Measurements from ENCODE around the gene CFAP74. TPM values are rescaled to one million over a fixed set of nuclear protein-coding genes. Genes with fewer than 3 reads are reported as not detected.
A peak's percentile ranks its signal among the peaks of the same experiment; 100 is the strongest.

The CFAP74 gene
- total and polyA plus RNA-seq, 2 of the 13 experiments (the other 11 are each of a cell fraction or from before 2014, with no cell fraction given): 0.27 to 0.62 TPM

- TF ChIP-seq SYNCRIP (IDR thresholded peaks at IDR 0.05; ENCODE audit: insufficient read depth, low read depth, low read length) (no peak), TMF1 (CRISPR knock-in tag; IDR thresholded peaks at IDR 0.05; ENCODE audit: low read depth) (0 out of 2 replicates have a peak, but pooled peaks have one; percentile 15), ZNF850 (CRISPR knock-in tag; conservative IDR thresholded peaks at IDR 0.05) (no peak), ZKSCAN8 (CRISPR knock-in tag; IDR thresholded peaks at IDR 0.05; ENCODE audit: borderline replicate concordance) (no peak), ZNF747 (CRISPR knock-in tag; IDR thresholded peaks at IDR 0.05; ENCODE audit: borderline replicate concordance) (no peak), ARID4A (CRISPR knock-in tag; IDR thresholded peaks at IDR 0.05; ENCODE audit: borderline replicate concordance) (peak; percentile 72), UBTF (CRISPR knock-in tag; IDR thresholded peaks at IDR 0.05) (peak; percentile 47; the same call in 1 of the 2 replicates), HOXA7 (CRISPR knock-in tag; IDR thresholded peaks at IDR 0.05) (no peak), ZBTB7A (CRISPR knock-in tag; IDR thresholded peaks at IDR 0.05) (no peak), HOMEZ (CRISPR knock-in tag; IDR thresholded peaks at IDR 0.05; ENCODE audit: low read depth) (no peak), ZNF777 (CRISPR knock-in tag; IDR thresholded peaks at IDR 0.05) (peak; percentile 61), AFF4 (CRISPR knock-in tag; IDR thresholded peaks at IDR 0.05) (no peak), TOPORS (CRISPR knock-in tag; IDR thresholded peaks at IDR 0.05) (no peak), CTCF (CRISPR knock-in tag; IDR thresholded peaks at IDR 0.05) (no peak), ZNF224 (CRISPR knock-in tag; IDR thresholded peaks at IDR 0.05) (no peak)
Measured at GRCh38 chr1:1889847-1890505, 113.6 kb downstream of the CFAP74 start (continued).

Measured in HepG2 (cell line).